SU-DHL-6 (cell line): ENCODE data around the gene CITED2.

Source experiments
- EZH2phosphoT487 ChIP-seq: fragments of 200-600 bp; sonication (generic), shearing (Covaris generic); conservative IDR thresholded peaks from 2 replicates; pipeline ENCODE4 v1.6.1; 2018; ENCODE audit warnings: mild to moderate bottlenecking, antibody characterized with exemption, low read length, moderate library complexity, mixed read lengths
- TF ChIP-seq, protein P1 (sequence below): fragments of 200-600 bp; sonication (generic); IDR thresholded peaks from one replicate; pipeline ENCODE4 v1.5.1; 2017; ENCODE audit warnings: antibody characterized with exemption, mild to moderate bottlenecking, low read length, moderate library complexity; ENCODE audit not compliant: insufficient read depth, poor library complexity, severe bottlenecking

DNA sequence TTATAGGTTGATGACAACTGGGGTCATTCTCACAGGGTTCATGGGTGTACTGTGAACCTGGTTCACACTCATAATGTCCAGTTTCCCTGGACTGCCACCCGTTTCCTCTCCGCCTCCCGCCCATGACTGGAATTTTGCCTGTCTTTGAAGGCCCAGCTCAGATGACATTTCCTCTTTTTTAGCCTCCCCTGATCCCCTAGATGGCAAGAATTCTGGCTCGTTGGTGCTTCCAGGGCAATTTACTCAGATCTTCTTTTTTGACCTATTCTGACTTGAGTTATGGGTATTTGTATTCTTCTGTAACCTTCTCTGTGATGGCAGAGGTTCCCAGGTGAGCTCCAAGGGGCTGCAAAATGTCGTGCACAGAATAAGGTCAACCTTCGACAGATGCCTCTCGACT, 5.7 kb upstream of the CITED2 start:
- TF ChIP-seq, protein P1, sequence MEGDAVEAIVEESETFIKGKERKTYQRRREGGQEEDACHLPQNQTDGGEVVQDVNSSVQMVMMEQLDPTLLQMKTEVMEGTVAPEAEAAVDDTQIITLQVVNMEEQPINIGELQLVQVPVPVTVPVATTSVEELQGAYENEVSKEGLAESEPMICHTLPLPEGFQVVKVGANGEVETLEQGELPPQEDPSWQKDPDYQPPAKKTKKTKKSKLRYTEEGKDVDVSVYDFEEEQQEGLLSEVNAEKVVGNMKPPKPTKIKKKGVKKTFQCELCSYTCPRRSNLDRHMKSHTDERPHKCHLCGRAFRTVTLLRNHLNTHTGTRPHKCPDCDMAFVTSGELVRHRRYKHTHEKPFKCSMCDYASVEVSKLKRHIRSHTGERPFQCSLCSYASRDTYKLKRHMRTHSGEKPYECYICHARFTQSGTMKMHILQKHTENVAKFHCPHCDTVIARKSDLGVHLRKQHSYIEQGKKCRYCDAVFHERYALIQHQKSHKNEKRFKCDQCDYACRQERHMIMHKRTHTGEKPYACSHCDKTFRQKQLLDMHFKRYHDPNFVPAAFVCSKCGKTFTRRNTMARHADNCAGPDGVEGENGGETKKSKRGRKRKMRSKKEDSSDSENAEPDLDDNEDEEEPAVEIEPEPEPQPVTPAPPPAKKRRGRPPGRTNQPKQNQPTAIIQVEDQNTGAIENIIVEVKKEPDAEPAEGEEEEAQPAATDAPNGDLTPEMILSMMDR: no peak
- no peak for TF ChIP-seq EZH2phosphoT487
